Heart right ventricle (tissue), 16 donors: ENCODE results near the gene VKORC1. TPM values are rescaled to one million over a fixed set of nuclear protein-coding genes. Genes with fewer than 3 reads are reported as not detected.

ENCODE experiments used
- ATAC-seq, 8 donors: fragments of 200-7000 bp; cut with Tn5 transposase; one replicate each; pipeline ENCODE4 v1.9.1; 2020; ENCODE audit warnings: mild to moderate bottlenecking in 8 of 8, moderate library complexity in 8 of 8, moderate number of reproducible peaks in 1 of 8
- DNase-seq, 2 donors: peaks; one replicate each; pipeline ENCODE4 v3.0.0-alpha.2; 2020
- H3K27ac ChIP-seq, 10 donors: fragments of 200-600 bp; sonication (generic) in 2 of 10; one replicate each; pipeline versions ENCODE4 v1.5.0 to v1.8.0; 2020 to 2022; ENCODE audit warnings: mild to moderate bottlenecking in 3 of 10
- H3K27me3 ChIP-seq, 7 donors: fragments of 200-600 bp; one replicate each; pipeline ENCODE4 v1.8.0; 2021 to 2022; ENCODE audit warnings: mild to moderate bottlenecking in 2 of 7
- H3K36me3 ChIP-seq, 9 donors: fragments of 200-600 bp; sonication (generic) in 1 of 9; one replicate each; pipeline versions ENCODE4 v1.5.0 to v1.8.0; 2020 to 2022; ENCODE audit warnings: mild to moderate bottlenecking in 2 of 9
- H3K4me1 ChIP-seq, 9 donors: fragments of 200-600 bp; sonication (generic) in 1 of 9; one replicate each; pipeline versions ENCODE4 v1.5.0 to v1.8.0; 2020 to 2022; ENCODE audit warnings: mild to moderate bottlenecking in 4 of 9
- H3K4me3 ChIP-seq, 10 donors: fragments of 200-600 bp; sonication (generic) in 2 of 10; one replicate each; pipeline versions ENCODE4 v1.5.0 to v1.8.0; 2020 to 2022; ENCODE audit warnings: mild to moderate bottlenecking in 7 of 10, moderate library complexity in 2 of 10
- H3K9me3 ChIP-seq, 11 donors: fragments of 200-600 bp in 10 of 11; sonication (generic) in 2 of 11; one replicate each; pipeline versions ENCODE4 v1.5.0 to v1.8.0; 2013 to 2022; ENCODE audit warnings: mild to moderate bottlenecking in 2 of 11, control low read depth in 1 of 11, moderate library complexity in 1 of 11
- WGBS, 2 donors: extraction: QIAGEN DNeasy Blood & Tissue Kit; methylation state at CpG; one replicate each; pipeline ENCODE4 v1.1.7; 2013; ENCODE audit warnings: inconsistent platforms in 1 of 2; 5-methylcytosine and 5-hydroxymethylcytosine counted together
- intact Hi-C, 10 donors: fragments of 100-400 bp; cut with DNase I; formaldehyde crosslinking; loops; one replicate each; pipeline versions ENCODE4 v1.11.1 to v1.14.2; 2022
- polyA plus RNA-seq, 2 donors: library from polyadenylated mRNA; stranded (reverse); fragments of 200-250 nt; gene quantifications; one replicate each; pipeline ENCODE4 v1.2.3, GENCODE V29; 2013
- total RNA-seq, 10 donors: library from RNA; stranded (reverse); fragmentation: NEBNext Ultra II Directional in 3 of 10; extraction: Animal tissue kit (Norgen Biotek cat#: 25700) in 3 of 10; gene quantifications; one replicate each; pipeline versions ENCODE4 v1.2.1 to v1.2.4, GENCODE V29; 2021 to 2023
- TF ChIP-seq, protein P1 (sequence below), 9 donors: fragments of 200-600 bp; sonication (generic) in 2 of 9; IDR thresholded peaks; one replicate each; pipeline versions ENCODE4 v1.5.0 to v1.8.0; 2021 to 2022; ENCODE audit warnings: antibody characterized with exemption in 9 of 9, mild to moderate bottlenecking in 5 of 9, moderate library complexity in 1 of 9
- donor health status: Arrhythmogenic right ventricular cardiomyopathy.
- donor health status: ischemic (EF 13 %, LVEDD 7.1; RV severe dilation, severe dysfunction).
- donor health status: healthy with polysubstance abuse.
- donor health status: DM: no; HTN: yes; CAD: no.
- donor health status: DM: no; HTN: no; CAD: no.
- donor health status: ischemic (EF 25% LVEDD 6.9; RV normal size, moderate dysfunction).
- donor health status: ischemic (EF 25% LVEDD 5.7; RV mildly dilated, moderate dysfunction).
- donor health status: healthy.
- donor health status: DM: yes; HTN: yes; CAD: no.
- donor health status: Ischemic cardiomyopathy.
- donor health status: ischemic (EF 35%, LVEDD 5.7; RV mildly dilated, moderate dysfunction).
- donor health status: nonischemic (EF 11% LVEDD 7.7; RV severe dilation, severe dysfunction).
- donor health status: DM: yes; HTN: yes; CAD: no.
- donor health status: PGD.
- donor health status: ischemic (EF 29% LVEDD 5.4; RV normal size, mild dysfunction).
- donor health status: nonischemic (EF 23%, LVEDD 6.1; RV moderate dilation, normal function).

VKORC1 gene
- total and polyA plus RNA-seq, 12 donors: 27.0 to 139 (median 34.3) TPM

DNA sequence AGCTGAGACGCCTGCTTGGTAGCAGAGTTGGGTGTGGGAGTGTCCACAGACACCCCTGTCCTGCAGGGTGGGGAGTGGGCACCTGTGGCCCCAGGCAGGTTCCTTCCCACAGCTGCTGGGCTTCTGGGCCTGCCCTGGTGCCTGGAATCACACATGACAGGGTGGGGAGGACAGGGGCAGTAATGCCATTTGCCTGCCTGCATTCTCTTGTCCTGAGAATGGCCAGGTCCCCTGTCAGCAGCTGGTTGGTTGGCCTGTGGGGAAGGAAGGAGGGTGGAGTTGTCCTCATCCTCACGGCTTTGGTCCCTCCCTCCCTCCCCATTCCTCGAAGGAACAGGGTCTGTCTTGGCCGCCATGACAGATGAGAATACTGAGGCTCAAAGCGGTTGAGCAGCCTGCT lies 11.0 kb downstream of the VKORC1 start:
- H3K4me1 ChIP-seq: peaks cover 0 to 16% (median 6%) of the 10 kb centered on the region in 9 donors
- no peak overlapping the region for H3K27ac ChIP-seq
- H3K36me3 ChIP-seq: peaks cover 0 to 100% (median 34%) of the 10 kb centered on the region in 9 donors
- no peaks in the 10 kb centered on the region for H3K27me3 ChIP-seq
- H3K9me3 ChIP-seq: no peaks in the 10 kb centered on the region
- ATAC-seq (no peak), DNase-seq (no peak)
- TF ChIP-seq, protein P1, sequence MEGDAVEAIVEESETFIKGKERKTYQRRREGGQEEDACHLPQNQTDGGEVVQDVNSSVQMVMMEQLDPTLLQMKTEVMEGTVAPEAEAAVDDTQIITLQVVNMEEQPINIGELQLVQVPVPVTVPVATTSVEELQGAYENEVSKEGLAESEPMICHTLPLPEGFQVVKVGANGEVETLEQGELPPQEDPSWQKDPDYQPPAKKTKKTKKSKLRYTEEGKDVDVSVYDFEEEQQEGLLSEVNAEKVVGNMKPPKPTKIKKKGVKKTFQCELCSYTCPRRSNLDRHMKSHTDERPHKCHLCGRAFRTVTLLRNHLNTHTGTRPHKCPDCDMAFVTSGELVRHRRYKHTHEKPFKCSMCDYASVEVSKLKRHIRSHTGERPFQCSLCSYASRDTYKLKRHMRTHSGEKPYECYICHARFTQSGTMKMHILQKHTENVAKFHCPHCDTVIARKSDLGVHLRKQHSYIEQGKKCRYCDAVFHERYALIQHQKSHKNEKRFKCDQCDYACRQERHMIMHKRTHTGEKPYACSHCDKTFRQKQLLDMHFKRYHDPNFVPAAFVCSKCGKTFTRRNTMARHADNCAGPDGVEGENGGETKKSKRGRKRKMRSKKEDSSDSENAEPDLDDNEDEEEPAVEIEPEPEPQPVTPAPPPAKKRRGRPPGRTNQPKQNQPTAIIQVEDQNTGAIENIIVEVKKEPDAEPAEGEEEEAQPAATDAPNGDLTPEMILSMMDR (IDR thresholded peaks at IDR 0.05): no peak
- no peak overlapping the region for H3K4me3 ChIP-seq
- 57 to 73% methylated on average over 5 of the region's 5 CpGs for WGBS, 2 donors
- intact Hi-C loops: loop anchor here in 1 of 10 donors (10.0 kb wide), 1 partner anchor 99 kb away; the partner anchor contains the start of gene HSD3B7

DNA sequence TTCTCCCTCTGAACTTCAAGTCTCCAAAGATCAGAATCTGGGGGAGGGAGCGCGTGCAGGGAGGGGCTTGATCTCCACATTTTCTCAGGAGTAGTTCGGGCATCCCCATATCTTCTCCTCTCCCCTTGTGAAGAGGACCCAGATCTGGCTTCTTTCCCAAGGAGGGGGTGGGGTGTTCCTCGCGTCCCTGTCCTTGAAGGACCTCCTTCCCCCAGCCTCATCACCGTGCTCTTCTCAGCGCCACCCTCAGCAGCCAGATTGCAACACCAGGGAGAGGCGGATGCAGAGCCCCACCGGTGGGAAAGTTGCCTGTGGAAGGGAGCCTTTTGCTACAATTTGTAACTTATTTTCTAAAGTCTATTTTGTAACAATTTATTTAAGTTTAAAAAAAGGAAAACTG lies 11.5 kb downstream of the VKORC1 start:
- TF ChIP-seq, protein P1 (IDR thresholded peaks at IDR 0.05): no peak
- H3K4me3 ChIP-seq: no peak overlapping the region
- peaks cover 0 to 16% (median 6%) of the 10 kb centered on the region in 9 donors for H3K4me1 ChIP-seq
- ATAC-seq (no peak), DNase-seq (no peak)
- 67 to 72% methylated on average over 9 of the region's 9 CpGs for WGBS, 2 donors
- H3K27me3 ChIP-seq: no peaks in the 10 kb centered on the region
- no peaks in the 10 kb centered on the region for H3K9me3 ChIP-seq
- intact Hi-C loops: loop anchor here in 1 of 10 donors (10.0 kb wide), 1 partner anchor 98 kb away; the partner anchor contains the start of gene HSD3B7
- H3K27ac ChIP-seq: no peak overlapping the region
- H3K36me3 ChIP-seq: peaks cover 0 to 100% (median 38%) of the 10 kb centered on the region in 9 donors

DNA sequence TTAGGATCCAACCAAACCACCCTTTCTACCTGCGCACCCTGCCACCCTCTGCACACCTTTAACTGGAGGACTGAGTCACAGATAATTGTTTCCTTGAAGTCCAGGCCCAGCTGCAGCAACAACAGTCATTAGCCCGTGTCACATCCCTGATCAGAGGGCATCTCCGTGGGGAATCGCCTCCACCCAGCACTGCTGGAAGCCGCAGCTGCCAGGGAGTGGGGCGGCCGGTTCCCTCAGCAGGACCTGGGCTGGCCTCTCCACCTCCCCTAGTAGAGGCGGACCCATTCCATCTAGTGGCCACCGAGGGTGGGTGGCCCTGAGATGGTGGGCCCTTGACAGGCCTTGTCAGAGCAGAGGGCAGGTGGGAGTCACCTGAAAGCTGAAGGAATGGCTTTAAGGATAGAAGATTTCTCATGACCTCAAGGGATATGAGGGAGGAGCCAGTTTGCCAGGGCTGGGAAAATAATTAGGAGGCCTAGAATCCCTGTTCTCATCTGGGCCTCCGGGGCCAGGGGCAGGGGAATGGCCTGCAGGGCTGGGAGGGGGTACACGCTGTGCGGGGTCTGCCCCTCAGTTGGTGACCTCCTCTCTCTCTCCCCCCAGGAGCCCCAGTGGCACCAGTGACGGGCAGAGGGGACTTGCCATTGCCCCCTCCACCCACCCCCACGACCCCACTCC lies 12.1 kb downstream of the VKORC1 start:
- peaks cover 0 to 16% (median 6%) of the 10 kb centered on the region in 9 donors for H3K4me1 ChIP-seq
- 73 to 76% methylated on average over 14 of the region's 14 CpGs for WGBS, 2 donors
- DNase-seq: no peak
- H3K27ac ChIP-seq: no peak overlapping the region
- H3K27me3 ChIP-seq: no peaks in the 10 kb centered on the region
- TF ChIP-seq, protein P1 (IDR thresholded peaks at IDR 0.05): no peak
- H3K4me3 ChIP-seq: no peak overlapping the region
- H3K9me3 ChIP-seq: no peaks in the 10 kb centered on the region
- intact Hi-C loops: loop anchor here in 1 of 10 donors (10.0 kb wide), 1 partner anchor 98 kb away; the partner anchor contains the start of gene HSD3B7
- ATAC-seq: no peak
- peaks cover 0 to 100% (median 44%) of the 10 kb centered on the region in 9 donors for H3K36me3 ChIP-seq

DNA sequence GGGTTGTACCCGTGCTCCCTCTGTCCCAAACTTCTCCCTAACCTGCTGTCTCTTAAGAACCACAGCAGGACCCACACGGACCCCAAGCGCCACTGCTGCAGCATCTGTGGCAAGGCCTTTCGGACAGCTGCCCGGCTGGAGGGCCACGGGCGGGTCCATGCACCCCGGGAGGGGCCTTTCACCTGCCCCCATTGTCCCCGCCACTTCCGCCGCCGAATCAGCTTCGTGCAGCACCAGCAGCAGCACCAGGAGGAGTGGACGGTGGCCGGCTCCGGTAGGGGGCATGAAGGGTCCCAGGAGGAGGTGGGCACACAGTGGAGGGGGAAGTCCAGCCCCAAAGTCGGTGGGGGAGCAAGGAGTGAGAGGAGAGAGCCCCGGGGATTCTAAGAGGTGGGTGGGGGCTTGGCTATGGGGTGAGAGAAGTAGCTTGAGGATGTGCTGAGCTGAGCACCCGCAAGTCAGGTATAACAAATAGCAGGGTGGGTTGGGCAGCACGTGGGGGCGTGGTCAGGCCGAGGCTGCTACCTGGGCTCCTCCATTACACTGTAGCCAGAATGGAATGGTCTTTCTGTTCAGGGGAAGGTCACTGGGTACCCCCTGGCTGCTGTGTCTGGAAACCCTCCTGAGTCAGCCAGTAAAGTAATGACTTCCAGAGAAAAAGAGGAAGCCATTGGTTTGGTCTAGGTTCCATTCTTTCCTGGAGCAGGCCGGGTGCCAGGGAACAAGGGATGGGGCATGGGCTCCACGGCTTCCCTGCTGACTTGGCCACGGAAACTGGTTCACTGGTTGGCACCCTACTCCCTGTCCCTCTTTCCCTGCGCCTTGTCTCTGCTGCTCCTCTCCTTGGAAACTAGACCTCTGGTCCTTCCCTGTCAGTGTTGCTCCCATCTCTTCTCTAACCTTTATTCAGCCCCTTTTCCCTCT lies 12.9 kb downstream of the VKORC1 start:
- TF ChIP-seq, protein P1 (IDR thresholded peaks at IDR 0.05): no peak
- no peaks in the 10 kb centered on the region for H3K9me3 ChIP-seq
- no peak for DNase-seq
- H3K27me3 ChIP-seq: no peaks in the 10 kb centered on the region
- intact Hi-C loops: loop anchor here in 1 of 10 donors (10.0 kb wide), 1 partner anchor 97 kb away; the partner anchor contains the start of gene HSD3B7
- no peak overlapping the region for H3K27ac ChIP-seq
- H3K4me1 ChIP-seq: peaks cover 0 to 16% (median 6%) of the 10 kb centered on the region in 9 donors
- no peak for ATAC-seq
- H3K36me3 ChIP-seq: peaks cover 0 to 100% (median 52%) of the 10 kb centered on the region in 9 donors
- no peak overlapping the region for H3K4me3 ChIP-seq
- WGBS, 2 donors: 87 to 89% methylated on average over 26 of the region's 26 CpGs
